ENCODE measurements around the gene MPEG1.

MPEG1 gene

DNA sequence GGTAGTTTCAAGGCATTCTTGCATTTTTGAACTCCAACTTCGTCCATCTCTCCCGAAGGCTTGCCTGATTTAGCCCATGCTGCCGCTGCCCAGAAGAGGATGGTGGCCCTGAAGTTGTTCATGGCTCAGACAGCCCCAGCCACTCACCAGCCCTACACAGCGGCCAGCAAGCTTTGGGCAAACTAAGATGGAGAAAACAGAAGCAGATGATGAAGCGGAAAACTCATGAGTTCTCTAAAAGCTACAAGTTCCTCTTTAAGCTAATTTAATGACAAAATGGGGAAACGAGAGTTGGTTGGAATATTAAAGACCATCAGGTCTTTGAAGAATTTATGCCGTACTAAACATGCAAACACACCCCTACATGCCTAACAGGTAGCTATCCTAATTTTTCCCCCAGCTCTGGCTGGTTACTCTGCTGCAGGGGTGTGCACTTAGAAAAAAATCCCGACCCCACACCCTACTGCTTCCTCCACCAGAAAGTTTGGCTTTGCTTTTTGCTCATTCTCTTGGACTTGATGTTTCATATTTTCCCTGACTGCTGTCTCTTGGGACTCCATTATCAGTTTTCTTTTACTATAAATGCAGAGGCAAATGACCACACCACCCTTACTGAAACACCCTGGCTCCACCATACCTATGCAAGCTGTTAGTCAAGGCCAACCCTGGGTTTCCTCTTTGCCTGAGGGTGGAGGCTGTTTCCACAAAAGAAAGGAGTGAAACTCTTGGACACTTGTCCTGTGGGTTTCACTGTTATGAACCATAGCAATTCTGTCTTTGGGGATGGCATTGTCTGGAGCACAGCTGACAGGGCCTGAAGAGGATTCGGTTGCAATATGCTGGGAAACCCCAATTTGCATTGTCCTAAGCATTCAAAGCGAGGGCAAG lies at the start of gene MPEG1:
TSS of gene MPEG1 (minus strand) at position 184 of the 888 bp plus-strand sequence. CDS start at position 122, 62 bp downstream.
- DNase-seq, result no peak

- no peak for DNase-seq
Observed at GRCh38 chr11:59262177-59262818, 49.6 kb upstream of the MPEG1 start.

DNA sequence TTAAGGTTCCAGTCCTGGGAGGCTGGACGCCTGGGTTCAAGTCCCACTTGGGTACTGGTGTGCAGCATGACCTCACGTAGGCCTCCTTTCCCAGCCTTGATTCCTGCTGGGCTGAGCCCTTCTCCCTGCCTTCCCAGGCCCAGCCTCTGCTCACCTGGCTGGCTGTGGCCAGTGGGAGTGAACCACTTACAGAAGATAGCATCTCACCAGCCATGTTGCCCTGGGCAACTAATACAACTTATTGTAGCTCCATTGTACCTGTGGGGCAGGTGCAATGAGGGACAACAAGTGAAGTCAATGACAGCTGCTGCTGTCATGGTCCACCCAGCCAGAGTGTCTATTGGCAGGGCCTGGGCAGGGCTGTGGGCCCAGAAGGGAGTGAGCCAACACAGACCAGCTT lies 48.4 kb upstream of the MPEG1 start:
- DNase-seq, result no peak

DNA sequence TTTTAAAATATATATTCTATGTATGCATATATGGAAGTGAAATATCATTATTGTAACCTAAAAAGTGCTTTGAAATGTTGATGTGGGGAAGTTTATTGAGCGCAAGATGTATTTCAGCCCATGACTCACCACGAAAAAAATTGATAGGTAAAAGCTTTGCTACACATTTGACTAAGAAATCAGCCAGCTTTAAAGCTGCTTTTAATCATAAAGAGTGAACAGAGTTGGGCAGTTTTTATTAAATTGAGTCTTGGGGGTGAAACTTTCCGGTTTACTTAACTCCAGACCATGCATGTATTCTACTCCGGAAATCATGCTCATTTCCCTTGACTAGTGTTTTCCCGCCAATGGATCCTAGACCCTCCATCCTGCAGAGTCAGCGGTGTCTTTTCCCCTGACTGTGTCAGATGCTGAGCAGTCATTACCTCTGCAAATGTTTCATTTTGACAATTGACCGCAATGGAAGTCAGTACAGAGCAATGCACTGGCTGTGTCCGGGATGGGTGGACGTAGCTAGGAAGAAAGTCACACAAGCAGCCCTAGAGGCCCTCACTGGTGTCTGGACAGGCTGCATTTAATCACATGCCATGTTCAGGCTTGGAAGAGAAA lies 47.2 kb upstream of the MPEG1 start:
- no peak for DNase-seq

GRCh38 chr11:59259047-59259446 lies 46.3 kb upstream of the MPEG1 start:
- no peak for DNase-seq

DNA sequence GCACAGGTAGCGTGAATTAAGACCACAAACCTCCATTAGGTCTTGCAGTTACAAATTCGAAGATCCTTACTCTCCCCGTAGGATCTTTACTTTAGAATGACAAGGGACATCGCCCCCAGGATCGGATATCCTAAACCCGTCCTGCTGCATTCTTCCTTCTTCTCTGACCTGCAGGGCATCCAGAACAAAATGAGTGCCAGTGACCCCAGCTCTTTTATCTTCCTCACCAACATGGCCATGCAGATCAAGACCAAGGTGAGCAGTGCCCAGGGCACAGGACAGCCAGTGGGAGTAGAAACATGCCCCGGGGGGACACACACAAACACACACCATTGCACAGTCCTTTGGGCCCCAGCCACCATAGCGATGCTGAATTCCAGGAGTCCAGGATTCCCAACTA lies 42.6 kb upstream of the MPEG1 start:
- DNase-seq, result no peak

- no peak for DNase-seq
Observed at GRCh38 chr11:59254286-59254685, 41.6 kb upstream of the MPEG1 start.

- DNase-seq, result no peak
Observed at GRCh38 chr11:59253001-59253400, 40.3 kb upstream of the MPEG1 start.

DNA sequence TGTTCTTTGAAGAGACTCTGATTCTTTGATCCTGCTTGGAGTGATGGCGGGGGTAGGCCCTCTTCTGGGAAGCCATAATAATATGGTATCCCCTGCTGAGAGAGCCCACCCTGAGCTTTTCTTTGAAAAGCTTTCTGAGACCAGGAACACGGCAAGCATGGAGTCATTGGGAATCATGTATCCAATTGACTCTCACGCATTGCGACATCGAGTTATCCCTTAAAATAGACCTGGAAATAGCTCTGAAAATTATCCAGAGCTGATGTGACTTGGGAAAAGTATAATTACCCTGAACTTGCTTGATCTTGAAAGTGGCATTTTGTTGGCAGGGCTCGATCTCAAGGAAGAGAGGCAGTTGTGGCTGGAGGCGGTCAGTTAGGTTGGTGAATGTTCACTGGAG lies 36.8 kb upstream of the MPEG1 start:
- DNase-seq, result no peak

GRCh38 chr11:59247531-59248227 lies 35.0 kb upstream of the MPEG1 start:
- DNase-seq, result no peak

GRCh38 chr11:59243633-59244032 lies 30.9 kb upstream of the MPEG1 start:
- no peak for DNase-seq

DNA sequence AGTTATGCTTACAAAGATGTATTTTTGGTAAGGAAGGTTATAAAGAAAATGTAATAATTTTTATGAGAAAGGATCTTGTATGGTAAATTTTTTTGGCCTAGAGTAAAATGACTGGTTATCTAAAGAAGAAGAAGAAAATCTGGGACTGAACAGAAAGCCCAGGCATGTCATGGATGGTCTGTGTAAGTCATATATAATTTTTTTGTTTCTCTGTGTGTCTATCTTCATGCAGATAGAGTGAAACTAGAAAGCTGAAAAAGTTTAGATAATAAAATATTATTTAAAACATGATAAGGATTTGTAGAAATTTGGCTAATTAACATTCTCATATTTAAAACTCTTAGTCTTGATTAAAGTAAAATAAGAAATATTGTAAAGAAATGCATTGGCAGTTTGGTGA lies 27.6 kb upstream of the MPEG1 start:
- DNase-seq, result no peak

DNA sequence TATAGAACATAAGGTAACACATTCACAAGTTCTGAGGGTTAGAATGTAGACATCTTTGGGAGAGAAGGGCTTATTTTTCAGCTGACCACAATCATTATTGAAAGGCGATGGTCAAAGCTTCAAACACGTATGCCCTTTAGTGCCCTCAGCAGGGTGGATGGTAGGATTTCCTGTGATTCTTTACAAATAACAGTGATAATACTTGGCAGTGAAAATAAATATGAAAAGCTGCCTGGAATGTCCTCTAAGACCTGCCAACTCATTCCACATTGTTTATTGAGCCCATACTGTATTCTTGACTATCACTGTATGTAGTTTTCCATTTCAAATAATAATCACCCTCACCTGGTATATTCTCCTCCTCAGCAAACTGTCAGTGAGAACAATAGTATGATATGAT lies 13.7 kb upstream of the MPEG1 start:
- DNase-seq, result no peak

GRCh38 chr11:59225017-59225416 lies 12.3 kb upstream of the MPEG1 start:
- DNase-seq, result no peak

DNA sequence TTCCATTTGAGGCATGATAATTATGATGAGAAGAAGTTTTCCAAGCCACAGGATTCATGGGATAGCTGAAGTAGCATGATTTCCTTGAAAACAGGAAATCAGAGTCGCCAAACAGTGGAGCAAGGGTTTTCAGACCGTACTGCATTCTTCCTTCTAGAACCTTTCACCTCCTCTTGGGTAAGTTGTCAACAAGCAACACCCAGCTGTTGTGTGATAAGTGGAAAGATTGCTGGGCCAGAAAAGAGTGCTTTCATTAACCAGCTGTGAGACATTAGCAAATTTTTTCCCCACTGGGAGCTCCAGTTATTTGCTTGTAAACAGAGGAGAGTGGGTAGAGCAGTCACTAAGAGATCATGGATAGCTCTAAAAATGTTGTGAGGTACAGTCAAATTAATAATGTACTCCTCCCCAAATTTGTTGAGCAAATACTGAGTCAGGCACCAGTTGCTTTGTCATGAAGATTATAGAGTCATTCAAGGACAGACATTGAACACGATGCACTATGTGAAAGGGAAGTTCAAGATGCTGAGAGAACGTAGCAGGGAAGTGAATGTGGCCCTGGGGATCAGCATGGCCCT lies 11.7 kb upstream of the MPEG1 start:
- no peak for DNase-seq

- DNase-seq, result no peak
Observed at GRCh38 chr11:59223611-59224010, 10.9 kb upstream of the MPEG1 start.

- DNase-seq, result no peak
Observed at GRCh38 chr11:59223177-59223576, 10.4 kb upstream of the MPEG1 start.

DNA sequence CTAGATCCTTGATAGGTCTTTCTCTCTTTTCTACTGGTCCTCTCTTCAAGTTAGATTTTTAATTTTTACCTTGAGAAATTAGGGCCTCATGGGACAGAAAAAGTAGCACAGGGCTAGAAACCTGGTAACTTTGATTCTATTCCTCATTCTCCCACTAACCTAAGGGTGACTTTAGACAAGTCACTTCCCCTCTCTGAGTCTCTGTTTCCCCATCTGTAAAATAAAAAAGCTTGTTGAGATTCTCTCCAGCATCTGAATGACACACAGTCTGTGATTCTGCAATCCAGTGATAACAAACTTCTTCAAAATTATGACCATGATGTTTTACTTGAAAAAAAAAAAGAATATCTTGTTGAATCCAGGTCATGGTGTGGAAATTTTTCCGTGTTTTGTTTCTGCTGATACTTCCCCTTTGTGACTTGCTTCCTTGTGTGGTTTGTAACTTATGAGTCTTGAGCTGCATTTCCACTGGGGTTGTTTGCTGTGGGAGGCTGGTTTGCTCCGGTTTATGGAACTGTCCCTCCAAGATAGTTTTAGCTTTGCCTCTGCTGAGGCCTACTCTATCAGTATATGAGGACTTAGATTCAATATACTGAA lies 9.8 kb upstream of the MPEG1 start:
- no peak for DNase-seq

- no peak for DNase-seq
Observed at GRCh38 chr11:59221441-59221840, 8.7 kb upstream of the MPEG1 start.

GRCh38 chr11:59219836-59220235 lies 7.1 kb upstream of the MPEG1 start:
- no peak for DNase-seq

- DNase-seq, result no peak
Observed at GRCh38 chr11:59218893-59219292, 6.2 kb upstream of the MPEG1 start.

DNA sequence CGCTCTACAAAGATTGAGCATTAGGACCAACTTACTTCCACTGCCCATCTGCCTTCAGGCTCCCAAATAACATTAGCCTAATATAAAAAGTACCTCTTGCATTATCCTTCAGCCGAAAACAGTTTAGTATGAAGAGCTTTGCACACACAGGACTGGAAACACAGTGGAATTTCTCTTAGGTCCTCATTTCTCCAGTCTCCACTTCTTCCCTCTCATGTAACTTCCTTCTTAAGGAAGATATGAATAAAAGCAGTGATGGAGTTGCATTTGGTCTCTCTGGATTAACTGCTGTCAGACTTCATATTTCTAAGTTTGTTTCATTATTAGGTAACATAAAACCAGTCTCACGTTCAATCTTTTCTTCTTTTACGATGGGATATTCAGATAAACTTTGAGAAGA lies 5.6 kb upstream of the MPEG1 start:
- DNase-seq, result no peak
